Measurements from ENCODE around the gene ELFN2. TPM values are rescaled to one million over a fixed set of nuclear protein-coding genes. Genes with fewer than 3 reads are reported as not detected.

The ELFN2 gene
- total and polyA plus RNA-seq, 2 donors (not counting 3 experiments of a cell fraction or from before 2014, with no cell fraction given): 0.41 to 1.3 TPM

GRCh38 chr22:37344735-37345449 is 82.4 kb downstream of the ELFN2 start:
- BruUV-seq (replicated peaks): no TSS peak
- FAIRE-seq (no peak), DNase-seq (ENCODE audit: low read depth, low spot score) (no peak)
- no peak overlapping the region for H3K4me3 ChIP-seq (replicated peaks in 1 of 3; ENCODE audit: insufficient read depth in 1 of 3, low read depth in 1 of 3, low read length in 3 of 3)
- CTCF ChIA-PET: no interaction called here
- peaks cover 2 to 3% of the 10 kb centered on the region in 2 experiments for H3K27me3 ChIP-seq (ENCODE audit: control insufficient read depth in 2 of 2, insufficient read depth in 2 of 2, low read length in 2 of 2)
- POLR2A ChIA-PET: no interaction called here
- H4K20me1 ChIP-seq (replicated peaks; ENCODE audit: control insufficient read depth, extremely low read depth, insufficient read depth, low read length): no peaks in the 10 kb centered on the region
- H3K9me3 ChIP-seq (replicated peaks; ENCODE audit: control insufficient read depth, insufficient read depth, low read length): no peaks in the 10 kb centered on the region
- no peaks in the 10 kb centered on the region for H3K79me2 ChIP-seq (ENCODE audit: control insufficient read depth, insufficient read depth, low read length)
- peaks cover 8% of the 10 kb centered on the region for H3K4me1 ChIP-seq (ENCODE audit: control insufficient read depth, extremely low read depth, insufficient read depth, low read length)
- TF ChIP-seq GATA2 (IDR thresholded peaks at IDR 0.05; ENCODE audit: insufficient read depth, insufficient read length, low read depth, low read length) (no peak), MAX (IDR thresholded peaks at IDR 0.05; ENCODE audit: insufficient read depth, insufficient read length) (no peak), POLR2AphosphoS5 (IDR thresholded peaks at IDR 0.05; ENCODE audit: insufficient read depth, low read depth, low read length) (no peak), JUN (IDR thresholded peaks at IDR 0.05; ENCODE audit: borderline replicate concordance, insufficient read depth, insufficient read length, low read depth) (no peak)
- TF ChIP-seq, protein P1, sequence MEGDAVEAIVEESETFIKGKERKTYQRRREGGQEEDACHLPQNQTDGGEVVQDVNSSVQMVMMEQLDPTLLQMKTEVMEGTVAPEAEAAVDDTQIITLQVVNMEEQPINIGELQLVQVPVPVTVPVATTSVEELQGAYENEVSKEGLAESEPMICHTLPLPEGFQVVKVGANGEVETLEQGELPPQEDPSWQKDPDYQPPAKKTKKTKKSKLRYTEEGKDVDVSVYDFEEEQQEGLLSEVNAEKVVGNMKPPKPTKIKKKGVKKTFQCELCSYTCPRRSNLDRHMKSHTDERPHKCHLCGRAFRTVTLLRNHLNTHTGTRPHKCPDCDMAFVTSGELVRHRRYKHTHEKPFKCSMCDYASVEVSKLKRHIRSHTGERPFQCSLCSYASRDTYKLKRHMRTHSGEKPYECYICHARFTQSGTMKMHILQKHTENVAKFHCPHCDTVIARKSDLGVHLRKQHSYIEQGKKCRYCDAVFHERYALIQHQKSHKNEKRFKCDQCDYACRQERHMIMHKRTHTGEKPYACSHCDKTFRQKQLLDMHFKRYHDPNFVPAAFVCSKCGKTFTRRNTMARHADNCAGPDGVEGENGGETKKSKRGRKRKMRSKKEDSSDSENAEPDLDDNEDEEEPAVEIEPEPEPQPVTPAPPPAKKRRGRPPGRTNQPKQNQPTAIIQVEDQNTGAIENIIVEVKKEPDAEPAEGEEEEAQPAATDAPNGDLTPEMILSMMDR (IDR thresholded peaks at IDR 0.05; ENCODE audit: extremely low read depth in 1 of 2, insufficient read depth in 1 of 2, low read depth in 1 of 2, low read length in 2 of 2): no peak
- H3K9ac ChIP-seq (replicated peaks; ENCODE audit: extremely low read depth, insufficient read depth, low read length): no peak overlapping the region
- intact Hi-C loops (cut with micrococcal nuclease): no loop called here
- no peak overlapping the region for H3K27ac ChIP-seq (ENCODE audit: insufficient read depth, low read depth, low read length)
- H3K4me2 ChIP-seq (ENCODE audit: insufficient read depth, low read length): no peak overlapping the region
- dilution Hi-C loops (cut with MboI; ENCODE audit: extremely low pct_ligation_motif_present, low sequenced_read_pairs): no loop called here
- no peak overlapping the region for H2AFZ ChIP-seq (ENCODE audit: low read depth, low read length)
- no peaks in the 10 kb centered on the region for H3K9me1 ChIP-seq (replicated peaks; ENCODE audit: control insufficient read depth, extremely low read depth, insufficient read depth, low read length)
- no peaks in the 10 kb centered on the region for H3K36me3 ChIP-seq (ENCODE audit: control insufficient read depth in 2 of 2, extremely low read depth in 1 of 2, insufficient read depth in 2 of 2, low read length in 2 of 2)

Measured in endothelial cell of umbilical vein (primary cell).